Stimulated activated CD4-positive, alpha-beta T cell treated with anti-CD3 and anti-CD28 coated beads, Interleukin-1b, Interleukin-23, amount 100 ng/mL, for 4 hours (primary cell): ENCODE data around the gene VWC2L.

Experiments used
- DNase-seq, 2 donors: peaks; one replicate each; pipeline ENCODE4 v3.0.0-alpha.2; 2020; ENCODE audit warnings: low read depth in 2 of 2

VWC2L gene

DNA sequence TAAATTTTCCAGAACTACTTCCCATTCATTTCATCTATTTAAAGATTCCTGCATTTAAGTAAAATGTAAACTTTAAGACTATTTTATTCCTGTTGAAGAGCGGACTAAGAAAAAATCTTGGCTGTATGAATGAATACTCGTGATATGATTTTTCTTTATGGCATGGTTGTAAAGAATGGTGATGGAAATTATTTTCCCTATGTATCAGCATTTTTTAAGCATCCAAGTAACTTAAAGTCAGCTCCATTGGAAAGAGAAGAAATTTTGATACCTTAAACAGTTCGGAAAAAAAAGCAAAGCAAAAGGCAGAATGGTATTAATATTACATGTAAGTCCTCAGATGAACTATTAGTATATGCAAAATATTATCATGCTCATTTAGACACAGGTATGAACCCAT is 58.9 kb downstream of the VWC2L start:
- no peak for DNase-seq

DNA sequence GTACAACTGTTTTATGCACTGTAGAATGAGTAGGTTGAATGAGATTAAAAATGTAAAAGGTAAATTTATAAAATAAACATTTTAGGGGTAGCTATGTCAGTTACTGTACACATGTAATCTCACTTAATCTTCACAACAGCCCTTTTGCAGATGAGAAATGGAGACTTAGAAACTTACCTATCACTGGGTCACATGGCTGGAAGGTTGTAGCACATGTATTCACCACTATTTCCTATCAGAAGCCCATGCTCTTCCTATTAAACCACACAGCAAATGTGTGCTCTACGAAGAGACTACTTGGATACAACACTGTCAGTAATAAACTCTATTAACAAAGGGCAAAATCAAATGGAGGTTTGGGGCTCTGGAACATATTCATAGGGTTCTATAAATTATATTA is 60.5 kb downstream of the VWC2L start:
- DNase-seq: no peak

DNA sequence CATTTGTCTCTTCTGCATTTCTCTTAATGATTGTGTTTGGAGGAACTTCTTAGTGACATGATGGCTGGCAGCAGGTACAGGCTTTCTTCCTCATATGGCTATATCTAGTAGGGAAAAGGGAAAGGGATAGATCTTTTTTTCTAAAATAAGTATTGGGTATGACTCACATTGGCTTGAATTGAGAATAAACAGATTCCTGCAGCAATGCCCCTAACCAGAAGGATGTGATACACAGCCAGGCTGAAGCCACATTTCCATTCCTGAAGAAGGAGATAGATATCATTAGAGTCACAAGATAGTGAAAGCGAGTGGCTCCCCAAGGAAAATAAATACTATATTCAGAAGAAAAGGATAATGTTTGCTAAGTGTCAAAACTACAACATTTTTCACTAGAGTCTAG is 61.1 kb downstream of the VWC2L start:
- no peak for DNase-seq

DNA sequence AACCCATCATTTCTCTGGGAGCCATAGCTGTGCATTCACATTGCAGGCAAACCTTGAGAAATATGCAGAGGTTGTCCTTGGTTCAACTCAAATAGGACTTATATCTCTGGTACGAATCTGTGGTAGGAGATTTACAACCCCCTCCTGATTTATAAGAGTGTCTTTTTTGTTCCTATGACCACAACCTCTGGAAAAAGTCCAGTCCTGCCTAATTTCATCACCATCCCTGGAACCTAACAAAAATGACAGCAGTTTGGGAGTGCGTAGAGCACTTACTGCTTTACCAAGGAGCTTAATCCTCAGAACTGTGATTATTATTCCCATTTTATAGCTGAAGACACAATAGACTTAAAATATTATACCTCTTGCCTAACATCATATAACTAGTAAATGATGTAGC is 66.5 kb downstream of the VWC2L start:
- DNase-seq: no peak

DNA sequence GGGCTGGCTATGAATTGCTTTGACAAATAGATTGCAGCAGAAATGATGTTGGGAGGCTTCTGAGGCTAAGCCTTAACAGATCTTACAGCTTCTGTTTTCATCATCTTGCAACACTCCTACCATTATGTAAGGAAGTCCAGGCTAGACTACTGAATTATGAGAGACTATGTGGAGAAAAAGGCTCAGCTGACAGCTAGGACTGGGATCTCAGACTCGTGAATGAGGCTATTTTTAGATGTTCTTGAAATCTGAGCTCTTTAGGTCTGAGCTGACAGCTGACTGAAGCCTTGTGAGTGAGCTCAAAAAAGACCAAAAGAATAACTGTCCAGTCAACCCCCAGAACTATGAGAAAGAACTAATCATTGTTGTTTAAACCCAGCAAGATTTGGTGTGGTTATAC is 70.3 kb downstream of the VWC2L start:
- DNase-seq: no peak

DNA sequence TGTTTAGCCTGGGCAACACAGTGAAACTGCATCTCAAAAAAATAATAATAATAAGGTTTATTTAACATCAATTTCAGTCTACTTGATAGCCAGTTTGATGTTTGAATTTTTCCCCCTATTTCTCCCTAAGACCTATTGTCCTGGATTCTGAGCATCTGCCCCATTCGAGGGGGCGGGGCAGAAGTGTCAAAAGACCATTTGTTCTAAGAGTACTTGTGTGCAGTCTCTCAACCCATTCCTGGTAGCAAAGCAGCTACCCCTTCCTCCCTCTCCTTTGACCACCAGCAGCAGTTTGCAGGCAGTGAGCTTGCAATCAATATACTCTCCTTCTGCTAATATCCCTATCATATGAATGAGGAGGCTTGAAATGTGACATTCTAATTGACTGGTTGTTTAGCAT is 71.9 kb downstream of the VWC2L start:
- DNase-seq: no peak

DNA sequence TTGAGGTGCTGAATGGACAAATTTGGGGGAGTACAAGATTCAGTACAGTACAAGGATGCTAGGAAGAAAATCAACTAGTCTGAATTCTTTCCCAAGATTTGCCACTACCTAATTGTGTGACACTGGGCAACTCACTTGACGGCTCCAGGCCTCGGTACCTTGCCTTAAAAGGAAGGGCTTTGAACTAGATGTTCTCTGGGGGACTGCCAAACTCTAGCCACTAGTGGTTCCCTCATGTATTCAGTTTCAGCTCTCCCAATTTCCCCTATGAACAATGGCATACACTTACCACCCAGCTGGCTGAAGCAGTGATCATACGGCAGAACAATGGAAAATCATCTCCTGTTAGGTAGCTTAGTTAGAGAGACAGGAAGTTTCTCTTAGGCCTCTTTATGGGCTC is 73.4 kb downstream of the VWC2L start:
- no peak for DNase-seq

DNA sequence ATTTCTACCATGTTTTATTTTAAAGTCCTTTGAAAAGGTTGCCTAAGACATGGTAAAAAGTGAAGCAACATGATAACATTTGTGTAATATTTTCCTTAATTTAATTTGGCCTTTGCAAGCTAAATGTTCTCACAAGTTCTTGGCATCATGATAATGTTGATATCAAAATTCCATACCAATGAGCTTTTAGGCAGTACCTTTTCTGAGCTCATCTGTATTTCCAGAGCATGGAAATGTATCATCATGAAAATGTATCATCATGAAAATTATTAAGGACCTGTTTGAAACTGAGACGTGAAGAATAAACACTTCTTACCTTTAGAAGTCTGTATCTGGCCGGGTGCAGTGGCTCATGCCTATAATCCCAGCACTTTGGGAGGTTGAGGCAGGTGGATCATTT is 73.8 kb downstream of the VWC2L start:
- no peak for DNase-seq

DNA sequence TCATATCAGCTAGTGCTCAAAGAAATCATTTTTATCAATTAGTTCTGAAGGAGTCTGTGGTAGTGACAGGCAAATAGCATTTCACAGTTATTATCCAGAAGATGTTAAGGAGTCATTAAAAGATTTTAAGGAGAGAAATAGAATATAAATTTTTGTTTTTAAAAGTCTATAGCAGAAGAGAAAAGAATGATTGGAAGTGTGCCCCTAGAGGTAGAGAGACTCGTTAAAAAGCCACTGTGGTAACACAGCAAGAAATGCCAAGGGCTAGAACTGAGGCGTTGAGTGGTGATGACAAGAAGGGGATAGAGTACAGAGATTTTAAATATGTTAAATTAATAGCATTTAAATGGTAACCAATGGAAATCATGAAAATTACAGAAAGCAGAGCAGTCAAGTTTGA is 78.3 kb downstream of the VWC2L start:
- DNase-seq: no peak

DNA sequence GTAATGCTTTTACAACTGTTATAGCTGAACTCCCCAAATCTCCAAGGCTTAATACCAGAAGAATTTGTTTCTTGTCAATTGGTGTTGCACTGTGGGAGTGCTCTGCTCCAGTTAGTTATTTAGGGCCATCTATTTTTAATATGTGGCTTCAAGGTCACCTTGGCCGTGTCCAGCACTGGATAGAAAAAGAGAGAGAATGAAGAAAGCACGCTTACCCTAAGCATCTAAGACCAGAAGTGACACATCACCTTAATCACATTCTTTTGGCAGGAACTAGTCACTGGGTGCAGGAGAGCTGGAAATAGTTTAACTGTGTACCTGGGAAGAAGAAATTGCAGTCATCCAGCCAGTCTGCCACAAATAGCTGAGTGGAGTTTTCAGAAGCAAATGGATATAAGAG is 78.8 kb downstream of the VWC2L start:
- no peak for DNase-seq

DNA sequence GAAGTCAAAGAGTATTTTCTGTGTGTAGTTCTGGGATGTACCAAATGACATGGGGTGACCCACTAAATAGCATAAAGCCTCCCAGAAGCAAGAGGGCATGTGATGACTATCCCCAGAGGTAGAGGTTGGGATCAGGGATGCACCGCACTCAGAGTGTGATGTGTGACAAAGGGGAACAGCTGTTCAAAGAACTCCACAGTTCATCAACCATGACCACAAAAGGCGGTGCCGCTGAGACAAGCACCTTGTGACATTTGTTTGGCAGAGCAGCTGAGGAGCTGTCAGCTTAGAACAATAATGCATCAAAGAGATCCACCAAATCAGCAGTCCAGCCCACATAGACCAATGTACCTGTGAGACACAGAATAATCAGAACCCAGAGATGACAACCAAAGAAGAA is 81.3 kb downstream of the VWC2L start:
- DNase-seq: no peak

DNA sequence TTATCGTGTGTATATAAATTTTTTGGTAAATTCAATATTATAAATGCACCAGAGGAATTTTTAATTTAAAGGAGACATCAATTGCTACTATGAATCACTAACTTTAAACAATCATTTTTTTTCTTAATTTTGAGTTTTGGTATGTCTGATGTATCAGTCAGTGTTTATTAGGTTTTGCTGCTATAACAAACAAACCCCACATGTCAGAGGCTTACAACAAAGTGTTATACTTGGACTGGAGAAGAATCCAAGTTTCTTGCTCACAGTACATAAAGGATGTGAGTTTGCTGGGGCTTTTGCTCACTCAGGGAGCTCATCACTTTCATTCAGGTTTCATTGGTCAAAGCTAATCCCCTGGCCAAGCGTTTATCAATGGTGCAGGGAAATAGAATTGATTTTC is 81.8 kb downstream of the VWC2L start:
- DNase-seq: no peak

DNA sequence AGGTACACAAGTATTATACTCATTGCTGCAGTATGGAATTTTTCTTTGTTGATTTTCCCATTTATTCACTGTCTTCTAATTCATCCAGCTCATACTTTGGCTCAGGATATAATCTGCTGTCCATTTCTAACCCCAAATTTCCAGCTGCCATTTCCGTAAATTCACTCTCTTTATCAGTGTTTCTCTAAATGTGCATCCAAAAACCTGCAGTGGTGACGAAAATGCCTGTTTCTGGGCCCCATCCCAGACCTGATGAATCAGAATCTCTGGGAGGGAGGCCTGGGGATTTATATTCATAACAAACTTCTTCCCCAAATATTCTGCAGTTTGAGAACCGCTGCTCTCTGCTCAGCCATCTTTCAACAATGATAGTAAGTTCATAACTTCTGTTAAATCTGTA is 86.6 kb downstream of the VWC2L start:
- DNase-seq: no peak

DNA sequence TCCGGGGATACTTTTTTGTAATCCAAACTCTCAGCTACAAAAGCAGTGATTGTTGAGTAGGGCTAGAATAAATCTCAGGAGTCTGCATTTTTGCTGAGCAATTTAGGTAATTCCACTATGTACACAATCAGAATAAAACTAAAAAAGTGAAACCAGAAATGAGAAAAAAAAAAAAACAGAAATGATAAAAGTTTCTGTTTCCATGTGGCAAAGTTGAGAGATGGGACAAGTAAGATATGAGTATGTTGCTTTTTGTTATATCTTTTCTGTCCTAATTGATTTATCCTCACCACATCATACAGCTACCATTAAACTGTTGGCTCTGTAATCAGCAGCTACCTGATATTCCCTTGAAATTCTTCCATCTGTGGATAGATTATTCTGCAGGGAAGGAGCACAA is 92.7 kb downstream of the VWC2L start:
- no peak for DNase-seq

DNA sequence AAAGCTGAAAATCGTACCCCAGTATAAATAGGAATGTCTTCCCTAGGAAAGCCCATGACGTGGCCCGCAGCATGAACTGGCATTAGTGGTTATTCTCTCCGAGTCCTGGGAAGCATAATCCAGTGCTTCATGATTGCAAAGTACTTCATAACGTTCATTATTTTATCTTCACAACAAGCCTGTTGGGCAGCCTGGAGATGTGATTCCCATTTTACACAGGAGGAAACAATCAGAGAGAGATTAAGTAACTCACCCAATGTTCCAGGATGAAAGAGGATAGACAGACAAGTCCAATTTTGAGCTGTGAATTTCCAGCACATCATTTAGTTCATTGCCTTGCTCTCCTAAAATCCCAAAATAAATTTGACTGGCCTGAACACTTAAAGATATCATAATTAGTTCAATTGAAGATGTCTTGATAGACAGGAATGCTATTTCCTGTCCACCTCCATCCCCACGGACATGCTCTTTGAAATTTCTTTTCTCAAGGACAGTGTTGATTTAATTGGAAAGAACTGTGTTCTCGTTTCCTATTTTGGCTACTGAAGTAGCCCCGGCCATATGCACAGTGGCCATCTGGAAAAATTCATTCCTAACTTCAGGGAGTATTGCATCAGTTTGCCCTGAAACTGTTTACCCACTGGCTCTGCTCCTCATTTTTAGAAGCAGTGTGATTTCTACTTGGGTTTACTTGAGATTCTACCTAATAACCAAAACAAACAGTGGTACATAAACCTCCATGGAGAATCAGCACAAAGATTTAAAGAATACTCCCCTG is 93.9 kb downstream of the VWC2L start:
- DNase-seq: no peak

DNA sequence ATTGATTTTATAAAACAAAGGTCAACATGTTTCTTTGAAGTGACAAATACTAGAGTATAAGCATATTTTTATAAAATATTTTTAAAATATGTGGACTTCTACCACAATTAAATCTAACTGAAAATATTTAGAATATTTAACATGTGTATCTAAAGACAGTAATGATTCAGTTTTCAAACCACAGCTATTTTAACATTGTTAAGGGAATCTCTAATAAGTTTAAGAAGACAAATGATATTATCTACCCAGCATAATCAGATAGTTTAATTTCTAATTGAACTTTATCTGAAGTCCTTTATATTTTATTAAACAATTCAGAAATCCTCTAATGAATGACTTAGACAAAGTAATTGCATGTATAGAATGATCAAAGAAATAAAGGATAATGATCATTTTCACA is 96.2 kb downstream of the VWC2L start:
- DNase-seq: no peak

DNA sequence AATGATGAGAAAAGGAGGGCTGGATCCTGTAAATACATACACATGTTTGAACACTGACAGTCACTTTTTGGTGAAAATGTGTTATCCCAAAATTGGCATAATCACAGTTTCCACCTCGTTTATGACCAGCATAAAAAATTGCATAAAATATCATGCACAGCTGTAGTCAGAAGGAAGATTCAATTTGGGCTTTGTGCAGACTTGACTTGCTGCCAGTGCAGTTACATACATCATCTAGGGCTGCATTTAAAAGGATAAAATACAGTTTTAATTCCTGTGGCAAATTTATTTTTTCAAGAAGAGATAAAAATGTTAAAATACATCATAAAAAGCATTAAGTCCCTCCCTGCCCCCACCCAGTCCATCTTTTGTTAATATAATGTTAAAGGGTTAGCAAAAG is 103.8 kb downstream of the VWC2L start:
- no peak for DNase-seq

DNA sequence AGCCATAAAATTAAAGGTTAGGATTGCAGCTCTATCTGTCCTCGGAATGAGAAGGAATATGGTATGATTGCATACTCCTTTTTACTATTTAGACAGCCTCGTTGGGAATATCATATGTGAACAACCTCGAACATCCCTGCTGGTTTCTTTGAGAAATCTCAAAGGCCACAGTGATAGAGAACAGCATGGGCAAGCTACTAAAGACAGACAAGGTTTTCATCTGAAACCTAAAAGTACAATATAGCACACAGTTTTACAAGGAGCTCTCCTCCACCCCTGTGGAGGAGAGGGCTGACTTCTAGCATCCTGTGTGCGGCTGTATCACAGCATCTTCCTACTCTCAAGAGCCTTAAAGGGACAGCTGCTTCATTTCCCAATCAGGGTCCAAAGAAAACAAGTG is 104.3 kb downstream of the VWC2L start:
- DNase-seq: no peak

DNA sequence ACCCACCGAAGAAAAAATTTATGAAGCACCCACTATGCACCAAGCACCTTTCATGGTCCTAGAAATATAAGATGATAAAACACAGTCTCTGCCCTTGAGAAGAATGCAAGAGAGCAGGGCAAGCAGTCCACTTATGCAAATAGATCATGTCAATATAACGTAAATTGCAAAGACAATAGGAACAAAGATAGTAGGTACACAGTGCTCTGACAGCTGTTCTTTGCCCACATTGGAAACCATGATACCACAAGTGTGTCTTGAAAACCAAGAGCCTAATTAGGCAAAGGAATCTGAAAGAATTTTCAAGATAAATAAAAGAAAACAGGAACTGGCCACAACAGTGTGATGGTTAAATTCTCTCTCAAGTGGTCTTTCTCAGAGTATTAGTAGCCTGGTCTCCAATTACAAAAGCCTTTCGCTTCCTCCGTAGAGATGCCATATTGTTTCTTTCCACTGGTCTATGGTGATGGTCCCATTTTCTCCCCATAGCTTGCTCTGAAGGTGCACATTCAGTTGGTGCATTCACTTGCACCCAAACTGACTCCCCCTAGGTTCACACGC is 108.5 kb downstream of the VWC2L start:
- DNase-seq: no peak

DNA sequence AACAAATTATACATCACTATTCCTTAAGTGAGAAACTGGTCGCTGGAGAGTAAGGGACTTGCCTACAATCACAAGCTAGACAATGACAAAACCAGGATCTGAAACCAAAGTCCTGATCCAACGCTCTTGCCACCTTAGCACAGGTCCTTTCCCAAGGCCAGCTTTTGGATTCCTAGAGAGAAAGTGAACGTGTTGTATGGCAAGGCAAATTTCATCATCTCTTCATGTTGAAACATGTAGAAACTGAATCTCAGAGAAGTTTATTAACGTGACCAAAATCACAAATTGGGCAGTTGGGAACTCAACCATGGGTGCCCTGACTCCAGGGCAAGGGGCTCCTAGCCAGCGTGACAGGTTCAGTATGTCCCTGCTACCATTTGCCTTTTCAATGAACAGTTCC is 118.2 kb downstream of the VWC2L start:
- no peak for DNase-seq

DNA sequence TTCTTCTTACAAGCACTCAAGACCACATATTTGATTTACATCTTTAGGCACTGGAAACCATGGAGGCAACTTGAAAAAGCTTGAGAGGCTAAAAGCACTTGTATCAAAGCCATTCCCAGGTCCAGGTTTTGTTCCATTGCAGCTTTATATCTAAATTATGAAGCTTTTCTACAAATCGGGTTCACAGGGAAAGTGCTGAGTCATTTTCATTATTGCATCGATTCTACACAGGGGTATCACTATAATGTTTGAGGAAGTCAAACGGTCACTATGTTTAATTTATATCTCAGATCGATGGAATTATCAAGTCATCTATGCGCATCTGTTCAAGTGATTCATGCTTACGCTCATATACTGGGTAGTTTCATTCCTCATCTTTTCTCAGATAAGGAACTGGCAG is 118.7 kb downstream of the VWC2L start:
- DNase-seq: no peak

DNA sequence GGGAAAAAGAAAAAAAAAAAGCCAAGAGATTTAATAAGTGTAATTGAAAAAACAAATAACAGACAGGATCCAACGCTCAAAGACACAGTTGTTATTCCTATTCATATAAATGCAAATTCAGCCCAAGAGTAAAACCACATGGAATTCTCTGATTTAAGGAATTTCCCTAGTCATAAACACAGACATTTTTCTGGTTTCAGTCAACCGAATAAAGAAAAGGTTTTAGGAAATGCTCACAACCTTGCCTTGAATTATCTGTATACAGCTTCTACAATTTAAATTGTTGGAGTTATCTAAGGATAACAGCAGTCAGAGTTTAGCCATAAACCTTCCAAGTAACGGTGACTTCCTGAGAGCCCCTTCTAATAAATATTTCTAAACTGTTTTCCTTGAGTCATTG is 122.7 kb downstream of the VWC2L start:
- no peak for DNase-seq

DNA sequence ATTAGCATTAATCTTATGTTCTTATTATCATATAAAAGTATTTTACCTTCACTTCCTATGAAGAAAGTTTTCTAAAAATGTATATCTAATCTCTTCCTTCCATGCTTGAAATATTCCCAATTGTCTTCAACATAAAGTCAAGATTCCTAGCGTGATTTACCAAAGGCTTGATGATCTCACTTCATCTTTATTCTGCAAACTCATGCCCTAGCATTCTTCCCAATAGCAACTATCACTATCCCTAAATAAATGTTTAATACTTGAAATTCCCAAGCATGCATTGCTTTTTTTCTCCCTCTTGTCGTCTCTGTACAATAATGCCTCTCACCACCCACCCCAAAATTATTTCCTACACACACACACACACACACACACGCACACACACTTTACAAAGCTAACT is 125.8 kb downstream of the VWC2L start:
- DNase-seq: no peak

DNA sequence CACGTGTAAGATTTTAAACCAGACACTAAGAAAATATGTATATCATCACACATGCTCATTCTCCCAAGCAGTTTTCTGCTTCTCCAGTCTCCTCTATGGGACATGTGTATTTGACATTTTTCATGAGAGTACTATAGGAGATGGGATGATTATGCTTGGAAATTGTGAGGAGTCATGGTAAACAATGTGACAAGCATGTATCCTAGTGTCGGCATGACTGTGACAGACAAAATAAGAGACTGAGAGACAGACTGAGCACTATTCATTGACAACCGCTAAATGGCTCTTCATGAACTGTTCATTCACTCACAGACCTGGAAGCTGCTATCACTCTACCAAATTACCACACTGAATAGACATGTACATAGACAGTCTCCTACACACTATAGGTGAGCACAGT is 127.1 kb downstream of the VWC2L start:
- DNase-seq: no peak
